HuH-7 (cell line): ENCODE data around the gene SIPA1.
A peak's percentile ranks its signal among the peaks of the same experiment; 100 is the strongest.

Source experiments
- DNase-seq: peaks from one replicate; pipeline ENCODE4 v3.0.0; 2011; ENCODE audit warnings: low spot score

Gene SIPA1

GRCh38 chr11:65637794-65638419 lies at the start of gene SIPA1:
Gene SIPA1, plus strand, starts transcription at chr11:65638101. Its CDS starts 2,821 bp downstream, at chr11:65640922.
- DNase-seq: peak; percentile 83

GRCh38 chr11:65588199-65589054 lies 49.5 kb upstream of the SIPA1 start:
- peak; percentile 86 for DNase-seq

DNA sequence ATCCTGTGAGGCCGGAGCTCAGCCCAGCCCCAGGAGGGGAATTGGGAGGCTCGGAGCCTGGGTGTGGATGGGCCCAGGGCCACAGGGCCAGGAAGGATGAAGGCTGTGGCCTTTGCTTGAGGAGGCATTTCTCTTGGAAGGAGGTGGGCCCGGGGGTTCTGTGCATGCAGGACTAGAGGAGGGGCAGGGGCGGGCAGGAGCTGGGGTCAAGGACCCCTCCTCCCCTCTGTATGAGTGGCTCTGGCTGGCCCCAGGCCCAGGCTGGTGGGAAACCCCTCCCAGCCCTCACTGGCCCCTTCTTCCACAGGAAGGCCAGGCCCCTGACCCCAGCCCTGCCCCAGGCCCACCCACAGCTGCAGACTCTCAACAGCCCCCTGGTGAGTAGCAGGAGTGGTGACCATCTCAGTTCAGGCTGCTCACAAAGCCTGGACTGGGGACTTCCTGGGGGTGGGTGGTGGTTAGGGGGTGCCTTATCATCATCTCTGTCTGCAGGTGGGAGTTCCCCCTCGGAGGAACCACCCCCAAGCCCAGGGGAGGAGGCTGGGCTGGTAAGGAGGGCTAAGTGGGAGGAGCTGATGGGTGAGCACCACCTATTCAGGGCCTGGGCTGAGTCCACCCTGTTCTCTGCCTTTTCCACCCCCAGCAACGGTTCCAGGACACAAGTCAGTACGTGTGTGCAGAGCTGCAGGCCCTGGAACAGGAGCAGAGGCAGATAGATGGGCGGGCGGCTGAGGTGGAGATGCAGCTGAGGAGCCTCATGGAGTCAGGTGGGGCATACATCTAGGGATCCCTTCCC lies 48.3 kb upstream of the SIPA1 start:
- DNase-seq: no peak

- no peak for DNase-seq
Measured at GRCh38 chr11:65590240-65590738, 47.6 kb upstream of the SIPA1 start.

DNA sequence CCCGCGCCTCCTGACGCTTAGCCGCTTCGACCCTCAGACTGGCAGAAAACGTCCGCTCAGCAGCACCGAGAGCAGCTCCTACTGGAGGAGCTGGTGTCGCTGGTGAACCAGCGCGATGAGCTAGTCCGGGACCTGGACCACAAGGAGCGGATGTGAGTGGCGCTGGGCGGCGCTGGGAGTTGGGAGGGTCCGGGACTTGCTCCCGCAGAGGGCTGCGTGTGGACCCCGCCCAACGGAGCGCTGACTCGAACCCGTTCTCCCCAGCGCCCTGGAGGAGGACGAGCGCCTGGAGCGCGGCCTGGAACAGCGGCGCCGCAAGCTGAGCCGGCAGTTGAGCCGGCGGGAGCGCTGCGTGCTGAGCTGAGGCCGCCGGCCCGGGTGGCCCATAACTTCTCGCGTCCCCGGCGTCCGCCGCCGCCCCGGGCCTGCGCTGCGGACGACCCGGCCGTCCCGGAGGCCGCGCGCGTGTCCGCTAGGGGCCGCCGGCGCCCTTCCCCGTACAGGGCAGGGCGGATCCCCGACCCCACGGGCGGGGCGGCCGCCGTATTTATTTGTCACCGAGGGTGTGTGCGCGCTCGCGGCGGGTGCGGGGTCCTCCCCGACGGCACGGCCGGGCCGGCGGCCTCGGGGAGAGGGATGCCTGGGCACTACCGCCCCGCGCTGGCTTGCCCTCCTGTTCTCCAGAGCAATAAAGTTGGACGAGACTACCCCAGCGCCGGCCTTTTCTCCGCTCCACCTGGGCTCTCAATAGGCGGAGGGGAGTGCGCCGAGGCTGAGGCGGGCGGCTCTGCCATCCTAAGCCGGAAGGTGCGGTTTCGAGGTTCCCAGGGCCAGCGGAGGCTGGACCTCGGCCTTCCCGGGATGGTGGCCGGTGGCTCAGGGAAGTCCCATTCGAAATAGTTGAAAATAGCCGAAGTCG lies 45.7 kb upstream of the SIPA1 start:
- DNase-seq: no peak

DNA sequence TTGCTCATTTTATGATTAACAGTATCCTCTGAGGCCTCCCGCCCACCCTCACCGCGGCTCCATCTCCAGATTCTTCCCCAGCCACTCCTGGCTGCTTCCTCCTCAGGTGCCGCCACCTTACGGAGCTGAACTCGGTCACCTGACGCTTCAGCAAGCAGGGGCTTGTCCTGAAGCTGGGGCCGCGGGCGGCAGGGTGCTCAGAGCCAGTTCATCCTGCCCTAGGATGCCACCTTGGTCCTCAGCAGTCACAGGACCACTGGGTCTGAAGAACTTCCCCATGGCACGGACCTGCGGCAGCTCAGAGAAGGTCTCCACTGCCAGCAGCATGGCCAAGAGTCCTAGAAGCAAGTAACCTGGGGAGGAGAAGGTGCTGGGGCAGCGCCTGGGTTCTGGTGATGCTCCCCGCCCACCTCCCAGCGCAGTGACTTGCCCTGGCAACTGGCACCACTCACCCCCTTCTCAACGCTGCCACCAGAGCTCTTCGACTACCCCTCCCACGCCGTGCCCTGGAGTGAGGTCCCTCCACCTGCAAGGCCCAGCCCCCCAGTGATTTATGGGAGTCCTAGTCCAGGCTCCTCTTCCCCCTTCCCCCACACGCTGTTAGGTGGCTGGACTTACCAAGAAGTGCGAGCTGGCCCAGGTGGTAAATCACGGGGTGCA lies 44.9 kb upstream of the SIPA1 start:
- no peak for DNase-seq

DNA sequence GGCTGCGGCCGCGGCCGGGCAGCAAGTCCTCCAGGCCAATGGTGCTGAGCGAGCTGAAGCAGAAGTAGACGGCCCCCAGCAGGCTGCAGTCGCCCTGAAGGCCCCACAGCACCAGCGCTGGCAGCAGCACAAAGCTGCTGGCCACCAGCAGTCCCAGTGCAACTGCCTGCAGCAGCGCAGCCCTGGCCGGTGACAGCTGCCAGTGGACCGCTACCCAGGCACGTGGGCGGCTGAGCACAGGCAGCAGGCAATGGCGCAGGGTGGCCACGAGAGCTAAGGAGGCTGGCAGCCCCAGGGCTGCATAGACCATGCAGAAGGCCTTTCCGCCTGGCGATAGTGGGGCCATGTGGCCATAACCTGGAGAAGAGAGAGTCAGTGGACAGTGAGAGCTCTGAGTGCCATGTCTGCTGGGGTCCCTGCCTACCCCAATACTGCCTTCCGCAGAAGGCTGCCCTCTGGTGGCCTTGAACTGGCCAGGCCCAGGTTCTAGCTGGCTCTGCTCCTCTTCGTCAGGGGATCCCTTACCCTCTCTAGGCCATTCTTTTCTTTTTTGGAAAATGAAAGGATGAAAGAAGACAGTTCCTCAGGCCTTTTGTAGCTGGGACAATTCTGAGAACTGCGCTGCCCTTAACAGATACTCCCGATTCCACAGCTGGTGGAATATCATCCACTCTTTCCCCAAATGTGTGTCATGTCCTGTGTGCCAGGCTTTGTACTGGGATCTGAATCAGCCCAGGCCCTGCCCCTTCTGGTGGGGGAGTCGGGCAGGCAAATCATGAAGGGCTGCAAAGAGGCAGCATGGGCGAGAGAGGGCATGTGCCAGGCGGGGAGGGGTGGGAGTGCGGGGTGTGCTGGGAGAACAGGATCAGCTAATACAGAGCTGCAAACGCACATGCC lies 44.1 kb upstream of the SIPA1 start:
- DNase-seq: peak; percentile 77

DNA sequence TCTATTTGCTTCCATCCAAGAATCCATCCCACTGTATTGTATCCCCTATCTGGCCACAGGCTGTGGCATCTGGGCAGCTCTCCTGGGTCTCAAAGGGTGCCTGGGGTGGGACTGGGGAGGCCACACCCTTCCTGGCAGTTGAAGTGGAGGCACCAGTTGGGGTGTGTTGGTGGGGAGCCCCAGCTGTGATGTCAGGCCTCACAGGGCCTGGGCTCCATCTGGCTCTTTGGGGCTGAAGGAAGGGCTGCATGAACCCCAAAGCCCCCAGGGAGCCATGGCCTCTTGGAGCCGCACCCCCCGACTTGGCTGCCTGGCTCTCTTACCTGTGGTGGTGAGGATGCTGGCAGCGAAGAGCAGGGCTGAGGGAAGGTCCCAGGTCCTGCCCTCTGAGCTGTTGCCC lies 42.8 kb upstream of the SIPA1 start:
- DNase-seq: no peak

DNA sequence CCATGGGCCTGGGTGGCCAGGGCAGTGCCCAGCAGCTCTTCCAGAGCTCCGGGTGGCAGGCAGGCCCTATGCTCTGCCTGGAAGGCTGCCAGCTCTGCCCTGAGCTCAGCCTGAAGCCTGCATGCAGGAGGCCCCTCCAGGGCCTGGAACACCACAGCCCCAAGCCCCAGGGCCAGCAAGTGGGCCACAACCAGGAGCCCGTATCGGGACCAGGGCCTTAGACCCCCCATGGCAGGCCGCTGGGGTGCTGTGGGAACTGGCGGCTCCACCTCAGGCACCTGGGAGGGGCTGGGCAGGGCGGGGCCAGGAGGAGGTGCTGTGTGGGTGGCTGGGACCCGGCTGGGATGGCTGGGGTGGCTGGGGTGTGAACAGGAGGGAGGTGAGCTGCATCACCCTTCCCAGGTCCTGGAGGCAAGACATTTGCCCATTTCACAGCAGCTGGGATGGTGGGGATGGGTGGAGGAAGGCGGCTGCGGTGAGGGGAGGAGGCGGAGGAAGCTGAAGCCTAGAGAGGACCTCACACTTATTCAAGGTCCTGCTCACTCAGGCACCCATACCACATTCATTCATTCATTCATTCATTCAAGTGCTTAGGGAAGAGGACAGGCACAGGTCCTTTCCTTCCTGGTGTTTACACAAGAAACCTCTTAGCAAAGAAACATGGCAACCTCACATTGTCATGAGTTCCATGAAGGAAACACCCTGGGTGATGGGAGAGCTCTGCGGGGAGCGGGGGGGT lies 42.2 kb upstream of the SIPA1 start, which contains the start of gene KCNK7:
Gene KCNK7 (minus strand): TSS at position 258 of the 739 bp plus-strand sequence. CDS start 28 bp downstream, at position 230.
- DNase-seq: no peak

DNA sequence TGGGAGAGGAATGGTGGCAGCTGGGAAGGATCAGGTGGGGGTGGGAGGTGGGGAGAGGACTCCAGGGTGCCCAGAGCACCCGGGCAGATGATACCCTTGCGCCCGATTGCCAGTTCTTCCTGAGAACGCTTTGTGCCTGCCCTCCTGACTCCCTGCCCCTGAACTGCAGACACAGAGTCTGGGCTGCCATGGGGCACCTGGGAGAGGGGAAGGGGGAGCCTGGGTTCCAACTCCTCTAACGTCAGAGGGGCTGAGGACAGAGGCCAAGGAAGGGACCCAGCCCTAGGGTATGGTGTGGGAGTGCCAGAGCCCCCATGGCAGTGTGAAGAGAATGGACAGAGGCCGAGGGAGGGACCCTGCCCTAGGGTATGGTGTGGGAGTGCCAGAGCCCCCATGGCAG lies 41.4 kb upstream of the SIPA1 start:
- no peak for DNase-seq

GRCh38 chr11:65598258-65598699 lies 39.6 kb upstream of the SIPA1 start:
- no peak for DNase-seq

DNA sequence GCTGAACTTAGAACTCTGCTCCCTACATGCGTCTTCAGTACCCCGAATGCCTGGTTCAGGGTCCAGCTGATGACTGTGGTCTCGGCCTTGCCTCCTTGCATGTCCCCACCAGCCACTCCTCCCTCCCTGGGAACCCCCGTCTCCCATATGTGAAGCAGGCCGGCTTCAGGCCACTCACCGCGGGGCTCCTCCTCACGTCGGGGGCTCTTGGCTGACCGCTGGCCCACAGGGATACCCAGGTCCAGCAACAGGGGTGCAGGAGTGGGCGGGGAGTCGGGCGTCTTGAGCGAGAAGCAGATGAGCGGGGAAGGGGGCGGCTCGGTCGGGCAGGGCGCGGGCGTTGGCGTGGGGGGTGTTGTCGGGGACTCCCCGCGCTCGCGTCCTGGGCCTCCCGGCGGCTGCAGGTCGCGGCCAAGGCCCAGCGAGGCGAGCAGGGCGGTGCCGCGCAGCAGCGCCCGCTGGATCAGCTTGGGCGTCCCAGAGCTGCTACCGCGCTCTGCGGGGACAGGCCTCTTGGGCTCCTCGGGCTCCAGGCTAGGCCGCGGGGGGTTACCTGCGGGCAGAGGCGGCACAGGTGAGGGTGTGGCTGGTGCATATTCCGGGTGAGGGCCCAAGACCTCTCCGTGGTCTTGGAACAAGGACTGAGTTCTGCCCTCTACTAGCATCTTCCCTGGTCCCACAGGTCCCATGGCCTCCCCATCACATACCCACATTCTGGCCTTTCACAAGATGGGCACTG lies 38.5 kb upstream of the SIPA1 start:
- no peak for DNase-seq

DNA sequence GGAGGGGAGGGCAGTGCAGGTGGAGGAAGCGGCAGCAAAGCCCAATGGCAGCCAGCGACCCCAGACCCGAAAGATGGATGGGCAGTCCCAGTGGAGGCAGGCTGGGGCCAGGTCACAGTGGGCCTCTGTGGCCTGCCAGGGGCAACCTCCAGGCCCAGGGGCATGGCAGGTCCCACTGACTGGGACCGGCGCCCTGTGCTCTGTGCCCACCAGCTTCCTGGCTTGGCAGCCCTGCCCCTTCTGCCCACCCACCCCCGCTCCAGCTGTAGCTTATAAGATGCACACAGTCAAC lies 38.0 kb upstream of the SIPA1 start:
- DNase-seq: no peak

GRCh38 chr11:65604258-65604657 lies 33.6 kb upstream of the SIPA1 start:
- DNase-seq: no peak

DNA sequence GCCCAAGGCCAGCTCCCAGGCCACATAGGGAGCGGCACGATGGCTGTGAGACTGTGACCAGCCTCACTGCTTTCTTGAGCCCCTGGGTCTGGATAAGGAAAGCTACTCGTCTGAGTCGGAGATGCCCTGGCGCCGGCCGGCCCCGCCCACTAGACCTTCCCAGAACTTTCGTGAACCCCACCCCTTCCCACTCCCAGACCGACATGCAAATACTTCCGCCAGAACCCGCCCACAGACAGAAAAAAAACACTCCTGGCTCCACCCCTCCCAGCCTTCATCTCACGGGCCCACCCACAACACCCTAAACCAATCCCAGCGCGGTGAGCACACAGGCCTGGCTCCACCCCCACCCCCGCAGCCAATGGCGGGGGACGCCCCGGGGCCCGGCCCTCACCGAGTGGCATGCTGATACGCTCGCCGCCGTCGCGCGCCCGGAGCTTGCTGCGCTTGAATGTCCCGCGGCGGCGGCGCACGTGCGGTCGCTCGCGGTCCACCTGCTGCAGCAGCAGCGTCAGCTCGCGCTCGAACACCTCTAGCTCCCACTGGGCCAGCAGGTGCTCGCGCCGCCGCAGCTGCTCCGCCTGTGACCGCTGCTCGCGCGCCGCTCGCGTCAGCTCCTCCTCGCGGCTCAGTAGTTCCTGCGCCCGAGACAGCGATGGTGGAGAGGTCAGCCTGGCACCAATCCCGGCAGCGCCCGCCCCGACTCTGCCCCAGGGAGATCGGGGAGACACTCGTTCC lies 30.9 kb upstream of the SIPA1 start:
- no peak for DNase-seq

GRCh38 chr11:65607614-65608426 lies 30.1 kb upstream of the SIPA1 start:
- no peak for DNase-seq

DNA sequence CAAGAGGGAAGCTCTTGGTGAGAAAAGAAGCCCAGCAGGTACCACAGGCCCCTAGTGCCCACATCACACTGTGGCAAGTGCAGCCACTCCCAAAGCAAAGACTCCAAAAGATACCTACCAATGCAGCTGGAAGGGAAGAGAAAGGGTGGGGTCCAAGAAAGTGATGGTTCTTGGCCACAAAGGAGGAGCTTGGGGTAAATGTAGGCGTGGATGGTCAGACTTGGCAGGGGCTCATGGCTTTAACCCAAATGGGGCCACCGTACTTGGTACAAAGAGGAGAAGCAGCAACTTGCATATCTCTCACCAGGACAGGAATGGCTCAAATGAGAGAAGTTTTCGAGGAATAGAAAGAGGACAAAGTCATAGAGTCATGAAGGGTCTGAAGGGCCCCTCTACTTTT lies 28.7 kb upstream of the SIPA1 start:
- no peak for DNase-seq
